Measurements from ENCODE around the gene MRGPRX2. TPM values are rescaled to one million over a fixed set of nuclear protein-coding genes. Genes with fewer than 3 reads are reported as not detected.
A peak's percentile ranks its signal among the peaks of the same experiment; 100 is the strongest.

The MRGPRX2 gene
- polyA plus RNA-seq, 2 of the 4 experiments (the other 2 are of a cell fraction): not detected

GRCh38 chr11:19049351-19049750, 11.2 kb downstream of the MRGPRX2 start:
- DNase-seq (ENCODE audit: low read depth in 1 of 2, low spot score in 1 of 2) (no peak), FAIRE-seq (no peak), ATAC-seq (no peak)
- Histone ChIP-seq H3K4me2 (no peak overlapping the region), H3K4me1 (no peaks in the 10 kb centered on the region), H3K27ac (no peak overlapping the region), H3K4me3 (no peak overlapping the region), H3K9me3 (peaks cover 3% of the 10 kb centered on the region; the same call in 1 of the 3 replicates)
- ChIA-PET POLR2A (no interaction called here), CTCF (no interaction called here)
- TF ChIP-seq CEBPB (IDR thresholded peaks at IDR 0.05) (0 out of 4 replicates have a peak, but pooled peaks of 1 of the 2 experiments have one; percentile 4), CTCF (IDR thresholded peaks at IDR 0.05) (no peak)
- 0% methylated on average over 1 of the region's 1 CpG for WGBS (ENCODE audit: missing lambda C conversion rate)

GRCh38 chr11:19040051-19040450, 20.5 kb downstream of the MRGPRX2 start:
- TF ChIP-seq ELK1 (IDR thresholded peaks at IDR 0.05; ENCODE audit: low read depth, low read length) (no peak), JUN (IDR thresholded peaks at IDR 0.05) (no peak), NR3C1 (IDR thresholded peaks at IDR 0.05) (no peak), E2F6 (IDR thresholded peaks at IDR 0.05; ENCODE audit: borderline replicate concordance, low read depth) (no peak), RFX5 (IDR thresholded peaks at IDR 0.05) (no peak), MYC (IDR thresholded peaks at IDR 0.05; ENCODE audit: borderline replicate concordance, low read length) (no peak), KDM5A (IDR thresholded peaks at IDR 0.05) (no peak), ESRRA (IDR thresholded peaks at IDR 0.05; ENCODE audit: borderline replicate concordance, low read length) (no peak), HMGXB4 (CRISPR knock-in tag; IDR thresholded peaks at IDR 0.05; ENCODE audit: borderline replicate concordance) (no peak), CBX2 (IDR thresholded peaks at IDR 0.05; ENCODE audit: borderline replicate concordance, low read depth) (no peak), ZC3H11A (IDR thresholded peaks at IDR 0.05) (no peak), HES2 (IDR thresholded peaks at IDR 0.05) (no peak), RARB (CRISPR knock-in tag; IDR thresholded peaks at IDR 0.05) (no peak)
- CTCF ChIA-PET: interaction anchor here (1.3 kb wide), 1 partner anchor 31 kb away, joined by 4 read pairs; no protein-coding TSS in a partner anchor
- H3K4me2 ChIP-seq: no peak overlapping the region
- POLR2A ChIA-PET: no interaction called here
- no peaks in the 10 kb centered on the region for H3K9me3 ChIP-seq
- H3K27ac ChIP-seq: no peak overlapping the region
- no peak for DNase-seq (ENCODE audit: low read depth in 1 of 2, low spot score in 1 of 2)
- 4% methylated on average over 7 of the region's 10 CpGs for WGBS (ENCODE audit: missing lambda C conversion rate)
- no peaks in the 10 kb centered on the region for H3K4me1 ChIP-seq
- FAIRE-seq: no peak
- no peak for ATAC-seq
- no peak overlapping the region for H3K4me3 ChIP-seq

GRCh38 chr11:19039409-19039808, 21.1 kb downstream of the MRGPRX2 start:
- H3K4me2 ChIP-seq: no peak overlapping the region
- no peak for ATAC-seq
- DNase-seq (ENCODE audit: low read depth in 1 of 2, low spot score in 1 of 2): no peak
- H3K4me3 ChIP-seq: no peak overlapping the region
- no peaks in the 10 kb centered on the region for H3K4me1 ChIP-seq
- TF ChIP-seq RCOR1 (IDR thresholded peaks at IDR 0.05; ENCODE audit: low read depth, low read length) (no peak), MAFK (IDR thresholded peaks at IDR 0.05; ENCODE audit: partially characterized antibody) (peak; percentile 73)
- WGBS (ENCODE audit: missing lambda C conversion rate): 0% methylated on average over 1 of the region's 1 CpG
- no peak overlapping the region for H3K27ac ChIP-seq
- ChIA-PET POLR2A (no interaction called here), CTCF (interaction anchor here (1.3 kb wide), 1 partner anchor 31 kb away, joined by 4 read pairs; no protein-coding TSS in a partner anchor)
- no peaks in the 10 kb centered on the region for H3K9me3 ChIP-seq
- FAIRE-seq: no peak

All from A549 (cell line).